HCT116 (cell line): ENCODE results near the gene ACAP2. TPM values are rescaled to one million over a fixed set of nuclear protein-coding genes. Genes with fewer than 3 reads are reported as not detected.

Experiments used
- ATAC-seq: fragments of 200-7000 bp; cut with Tn5 transposase; 2 replicates; pipeline ENCODE4 v1.9.1; 2020; ENCODE audit warnings: mild to moderate bottlenecking, moderate library complexity
- BruUV-seq: library from RNA; stranded (reverse); fragments of 400-500 nt; replicated peaks from 2 replicates; lab custom pipeline; 2021; lab: Mats Ljungman, UMichigan
- CTCF ChIA-PET: fragments of 300-600 bp; sonication (Branson Sonifier 250); formaldehyde crosslinking; loops from one replicate; lab custom pipeline; 2021; ENCODE audit warnings: antibody characterized with exemption; lab: Charles Lee
- POLR2A ChIA-PET: fragments of 300-600, 350-600 bp; sonication (Branson Sonifier 250); formaldehyde crosslinking; loops from one replicate; lab custom pipeline; 2021; ENCODE audit warnings: antibody characterized with exemption; lab: Charles Lee
- RAD21 ChIA-PET, 2 experiments: fragments of 300-600 bp; sonication (Branson Sonifier 250); formaldehyde crosslinking; loops; one replicate each; lab custom pipeline; 2023; ENCODE audit warnings: low total read pairs in 2 of 2; ENCODE audit not compliant: uncharacterized antibody in 2 of 2, unreplicated experiment in 2 of 2, low non-redundant PET in 1 of 2; lab: Charles Lee
- DNase-seq: peaks from one replicate; pipeline ENCODE4 v3.0.0-alpha.2; 2010; ENCODE audit warnings: low read depth, low spot score
- H2AFZ ChIP-seq: fragments of 200-600 bp; shearing (Covaris generic), sonication (generic); 2 replicates; pipeline ENCODE4 v1.6.1; 2017; ENCODE audit warnings: low read depth, mixed run types, mixed read lengths, antibody characterized with exemption, low read length; ENCODE audit not compliant: poor library complexity, severe bottlenecking
- H3K27ac ChIP-seq: 2 replicates; pipeline ENCODE4 v1.5.1; 2012; ENCODE audit warnings: low read depth, low read length
- H3K27me3 ChIP-seq: fragments of 200-600 bp; sonication (generic); 2 replicates; pipeline ENCODE4 v1.6.1; 2016; ENCODE audit warnings: mixed run types, low read length, mixed read lengths; ENCODE audit not compliant: insufficient read depth
- H3K36me3 ChIP-seq, 2 experiments: fragments of 200-500 bp in 1 of 2; fragments of 200-600 bp in 1 of 2; sonication (Bioruptor generic) in 1 of 2; sonication (generic) in 1 of 2; 2 replicates each; pipeline versions ENCODE4 v1.5.1 to v1.6.1; 2014 to 2016; ENCODE audit warnings: low read length in 2 of 2, inconsistent platforms in 1 of 2, mixed read lengths in 1 of 2, mixed run types in 1 of 2; ENCODE audit not compliant: insufficient read depth in 2 of 2, control insufficient read depth in 1 of 2
- H3K4me1 ChIP-seq, 2 experiments: fragments of 200-600 bp in 1 of 2; sonication (generic) in 1 of 2; 2 replicates each; pipeline versions ENCODE4 v1.5.1 to v1.6.1; 2012 to 2017; ENCODE audit warnings: low read length in 2 of 2, inconsistent platforms in 1 of 2, mild to moderate bottlenecking in 1 of 2, mixed read lengths in 1 of 2, mixed run types in 1 of 2, moderate library complexity in 1 of 2; ENCODE audit not compliant: insufficient read depth in 2 of 2, control insufficient read depth in 1 of 2
- H3K4me2 ChIP-seq: fragments of 200-600 bp; sonication (generic); 2 replicates; pipeline ENCODE4 v1.6.1; 2017; ENCODE audit warnings: mixed run types, low read length, mixed read lengths
- H3K4me3 ChIP-seq, 2 experiments: fragments of 200-600 bp in 1 of 2; sonication (generic) in 1 of 2; replicated peaks in 1 of 2; 2 replicates each; pipeline ENCODE4 v1.5.1; 2011 to 2016; ENCODE audit warnings: low read length in 2 of 2, control low read depth in 1 of 2, low read depth in 1 of 2, mild to moderate bottlenecking in 1 of 2, mixed read lengths in 1 of 2, mixed run types in 1 of 2
- H3K79me2 ChIP-seq: fragments of 200-600 bp; sonication (generic); 2 replicates; pipeline ENCODE4 v1.6.1; 2017; ENCODE audit warnings: mild to moderate bottlenecking, mixed run types, low read length, moderate library complexity, mixed read lengths; ENCODE audit not compliant: insufficient read depth
- H3K9ac ChIP-seq: fragments of 200-600 bp; sonication (generic); 2 replicates; pipeline ENCODE4 v1.6.1; 2016; ENCODE audit warnings: low read length, mixed read lengths
- H3K9me2 ChIP-seq: fragments of 200-600 bp; sonication (generic), shearing (Covaris generic); 2 replicates; pipeline ENCODE4 v1.6.1; 2017; ENCODE audit warnings: mixed run types, mild to moderate bottlenecking, moderate library complexity; ENCODE audit not compliant: insufficient read depth
- H3K9me3 ChIP-seq, 2 experiments: fragments of 200-500 bp in 1 of 2; fragments of 200-600 bp in 1 of 2; sonication (Bioruptor generic) in 1 of 2; sonication (generic) in 1 of 2; 2 replicates each; pipeline ENCODE4 v1.6.1; 2014 to 2017; ENCODE audit warnings: low read length in 2 of 2, mixed read lengths in 2 of 2, inconsistent platforms in 1 of 2, low read depth in 1 of 2, mild to moderate bottlenecking in 1 of 2, mixed run types in 1 of 2, moderate library complexity in 1 of 2; ENCODE audit not compliant: control insufficient read depth in 1 of 2, insufficient read depth in 1 of 2
- H4K20me1 ChIP-seq: fragments of 200-600 bp; sonication (generic), shearing (Covaris generic); 2 replicates; pipeline ENCODE4 v1.6.1; 2017; ENCODE audit warnings: mixed run types, mild to moderate bottlenecking, moderate library complexity; ENCODE audit not compliant: insufficient read depth
- CEBPB ChIP-seq: IDR thresholded peaks from 2 replicates; pipeline ENCODE4 v1.6.1; 2012; ENCODE audit warnings: low read depth
- CTCF ChIP-seq, 3 experiments: fragments of 200-600 bp in 1 of 3; sonication (generic) in 1 of 3; IDR thresholded peaks in 2 of 3; conservative IDR thresholded peaks in 1 of 3; 2 replicates each; pipeline ENCODE4 v1.5.1; 2012 to 2017; ENCODE audit warnings: low read depth in 2 of 3, low read length in 2 of 3, antibody characterized with exemption in 1 of 3, borderline replicate concordance in 1 of 3, control low read depth in 1 of 3, mild to moderate bottlenecking in 1 of 3, mixed read lengths in 1 of 3, mixed run types in 1 of 3, moderate library complexity in 1 of 3; ENCODE audit not compliant: insufficient read depth in 1 of 3
- EGR1 ChIP-seq: IDR thresholded peaks from 2 replicates; pipeline ENCODE4 v1.6.1; 2012; ENCODE audit warnings: low read depth
- ELF1 ChIP-seq: IDR thresholded peaks from 2 replicates; pipeline ENCODE4 v1.6.1; 2012; ENCODE audit warnings: low read depth, borderline replicate concordance
- FOSL1 ChIP-seq: IDR thresholded peaks from 2 replicates; pipeline ENCODE4 v1.6.1; 2012; ENCODE audit warnings: low read depth
- JUND ChIP-seq: IDR thresholded peaks from 2 replicates; pipeline ENCODE4 v1.6.1; 2012
- MAX ChIP-seq: IDR thresholded peaks from 2 replicates; pipeline ENCODE4 v1.6.1; 2012
- POLR2AphosphoS5 ChIP-seq: IDR thresholded peaks from 2 replicates; pipeline ENCODE4 v1.6.1; 2011; ENCODE audit warnings: mild to moderate bottlenecking, low read depth, low read length, moderate library complexity
- RAD21 ChIP-seq: IDR thresholded peaks from 2 replicates; pipeline ENCODE4 v1.6.1; 2012; ENCODE audit warnings: low read depth, mild to moderate bottlenecking
- TCF7L2 ChIP-seq: IDR thresholded peaks from 2 replicates; pipeline ENCODE4 v1.7.0; 2011; ENCODE audit warnings: borderline replicate concordance, inconsistent platforms; ENCODE audit not compliant: insufficient read depth, insufficient read length; ENCODE audit errors: extremely low read depth
- ZBTB33 ChIP-seq: IDR thresholded peaks from 2 replicates; pipeline ENCODE4 v1.6.1; 2011; ENCODE audit warnings: mild to moderate bottlenecking, low read length, moderate library complexity; ENCODE audit not compliant: insufficient replicate concordance; ENCODE audit errors: extremely low read depth
- ZFX ChIP-seq: fragments of 450-650 bp; IDR thresholded peaks from 2 replicates; pipeline ENCODE4 v1.6.1; 2017
- ZNF274 ChIP-seq: fragments of 200-500 bp; sonication (Bioruptor generic); IDR thresholded peaks from 2 replicates; pipeline ENCODE4 v1.6.1; 2014; ENCODE audit warnings: mild to moderate bottlenecking, low read depth, low read length, inconsistent platforms
- intact Hi-C: fragments of 100-400 bp; cut with micrococcal nuclease; formaldehyde crosslinking; loops from 2 replicates; pipeline ENCODE4 v1.10.0; 2022
- total RNA-seq: library from RNA; stranded (reverse); gene quantifications from one replicate; pipeline ENCODE4 v1.2.1, GENCODE V29; 2021; ENCODE audit not compliant: unreplicated experiment

Gene ACAP2
- total RNA-seq, 1 experiment from 2014 or later, result 43.0 TPM

GRCh38 chr3:195282961-195283360 is 159.9 kb downstream of the ACAP2 start:
- Histone ChIP-seq H3K79me2 (no peaks in the 10 kb centered on the region), H2AFZ (no peak overlapping the region), H3K9ac (no peak overlapping the region), H3K27me3 (no peaks in the 10 kb centered on the region), H3K36me3 (peaks cover 0 to 5% of the 10 kb centered on the region in 2 experiments; a peak in 1 of 4 replicates), H3K4me2 (no peak overlapping the region), H3K27ac (no peak overlapping the region), H3K4me1 (no peaks in the 10 kb centered on the region), H3K9me2 (no peaks in the 10 kb centered on the region), H3K9me3 (no peaks in the 10 kb centered on the region), H4K20me1 (no peaks in the 10 kb centered on the region), H3K4me3 (no peak overlapping the region)
- no peak for TF ChIP-seq JUND
- TF ChIP-seq MAX, result no peak
- no peak for TF ChIP-seq FOSL1
- TF ChIP-seq ZFX, result no peak
- no peak for TF ChIP-seq ZBTB33
- TF ChIP-seq POLR2AphosphoS5, result no peak
- no peak for TF ChIP-seq EGR1
- no peak for TF ChIP-seq RAD21
- TF ChIP-seq TCF7L2, result no peak
- no peak for TF ChIP-seq CTCF (IDR thresholded peaks at IDR 0.05 in 2 of 3, conservative IDR thresholded peaks at IDR 0.05 in 1 of 3; ENCODE audit: borderline replicate concordance in 1 of 3, insufficient read depth in 1 of 3, low read depth in 2 of 3, low read length in 2 of 3)
- no peak for TF ChIP-seq CEBPB
- TF ChIP-seq ZNF274, result no peak
- no peak for TF ChIP-seq ELF1
- BruUV-seq, result no TSS peak
- DNase-seq (no peak), ATAC-seq (no peak)
- intact Hi-C loops, result no loop called here
- RAD21 ChIA-PET, result no interaction called here
- CTCF ChIA-PET, result interaction anchor here (2.6 kb wide), 1 partner anchor 11 kb away, joined by 15 read pairs; the partner anchor contains the start of gene XXYLT1
- POLR2A ChIA-PET, result no interaction called here
